ENCODE results near the gene DCAF7.

DCAF7 gene

DNA sequence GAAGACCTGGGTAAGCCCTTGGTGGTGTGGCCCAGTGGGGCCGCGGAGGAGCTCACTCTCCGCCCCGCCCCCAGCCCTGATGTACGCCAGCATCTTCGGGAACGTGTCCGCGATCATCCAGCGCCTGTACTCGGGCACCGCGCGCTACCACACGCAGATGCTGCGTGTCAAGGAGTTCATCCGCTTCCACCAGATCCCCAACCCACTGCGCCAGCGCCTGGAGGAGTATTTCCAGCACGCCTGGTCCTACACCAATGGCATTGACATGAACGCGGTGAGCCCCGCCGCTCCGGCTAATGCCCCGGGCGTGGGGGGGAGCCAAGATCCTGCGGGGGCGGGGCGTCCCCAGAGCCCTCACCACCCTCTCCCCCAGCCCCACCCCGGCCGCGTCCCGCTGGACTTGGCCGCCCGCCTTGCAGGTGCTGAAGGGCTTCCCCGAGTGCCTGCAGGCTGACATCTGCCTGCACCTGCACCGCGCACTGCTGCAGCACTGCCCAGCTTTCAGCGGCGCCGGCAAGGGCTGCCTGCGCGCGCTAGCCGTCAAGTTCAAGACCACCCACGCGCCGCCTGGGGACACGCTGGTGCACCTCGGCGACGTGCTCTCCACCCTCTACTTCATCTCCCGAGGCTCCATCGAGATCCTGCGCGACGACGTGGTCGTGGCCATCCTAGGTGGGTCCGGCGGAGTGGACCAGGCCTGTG lies 12.1 kb upstream of the DCAF7 start:
- TF ChIP-seq, protein P1, sequence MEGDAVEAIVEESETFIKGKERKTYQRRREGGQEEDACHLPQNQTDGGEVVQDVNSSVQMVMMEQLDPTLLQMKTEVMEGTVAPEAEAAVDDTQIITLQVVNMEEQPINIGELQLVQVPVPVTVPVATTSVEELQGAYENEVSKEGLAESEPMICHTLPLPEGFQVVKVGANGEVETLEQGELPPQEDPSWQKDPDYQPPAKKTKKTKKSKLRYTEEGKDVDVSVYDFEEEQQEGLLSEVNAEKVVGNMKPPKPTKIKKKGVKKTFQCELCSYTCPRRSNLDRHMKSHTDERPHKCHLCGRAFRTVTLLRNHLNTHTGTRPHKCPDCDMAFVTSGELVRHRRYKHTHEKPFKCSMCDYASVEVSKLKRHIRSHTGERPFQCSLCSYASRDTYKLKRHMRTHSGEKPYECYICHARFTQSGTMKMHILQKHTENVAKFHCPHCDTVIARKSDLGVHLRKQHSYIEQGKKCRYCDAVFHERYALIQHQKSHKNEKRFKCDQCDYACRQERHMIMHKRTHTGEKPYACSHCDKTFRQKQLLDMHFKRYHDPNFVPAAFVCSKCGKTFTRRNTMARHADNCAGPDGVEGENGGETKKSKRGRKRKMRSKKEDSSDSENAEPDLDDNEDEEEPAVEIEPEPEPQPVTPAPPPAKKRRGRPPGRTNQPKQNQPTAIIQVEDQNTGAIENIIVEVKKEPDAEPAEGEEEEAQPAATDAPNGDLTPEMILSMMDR (IDR thresholded peaks at IDR 0.05; ENCODE audit: low read depth, low read length, missing control alignments): no peak
- H3K4me3 ChIP-seq (replicated peaks; ENCODE audit: low read depth, low read length): no peak overlapping the region; the same call in 1 of the 2 replicates
- no peak for DNase-seq (ENCODE audit: extremely low read depth, low read depth)

DNA sequence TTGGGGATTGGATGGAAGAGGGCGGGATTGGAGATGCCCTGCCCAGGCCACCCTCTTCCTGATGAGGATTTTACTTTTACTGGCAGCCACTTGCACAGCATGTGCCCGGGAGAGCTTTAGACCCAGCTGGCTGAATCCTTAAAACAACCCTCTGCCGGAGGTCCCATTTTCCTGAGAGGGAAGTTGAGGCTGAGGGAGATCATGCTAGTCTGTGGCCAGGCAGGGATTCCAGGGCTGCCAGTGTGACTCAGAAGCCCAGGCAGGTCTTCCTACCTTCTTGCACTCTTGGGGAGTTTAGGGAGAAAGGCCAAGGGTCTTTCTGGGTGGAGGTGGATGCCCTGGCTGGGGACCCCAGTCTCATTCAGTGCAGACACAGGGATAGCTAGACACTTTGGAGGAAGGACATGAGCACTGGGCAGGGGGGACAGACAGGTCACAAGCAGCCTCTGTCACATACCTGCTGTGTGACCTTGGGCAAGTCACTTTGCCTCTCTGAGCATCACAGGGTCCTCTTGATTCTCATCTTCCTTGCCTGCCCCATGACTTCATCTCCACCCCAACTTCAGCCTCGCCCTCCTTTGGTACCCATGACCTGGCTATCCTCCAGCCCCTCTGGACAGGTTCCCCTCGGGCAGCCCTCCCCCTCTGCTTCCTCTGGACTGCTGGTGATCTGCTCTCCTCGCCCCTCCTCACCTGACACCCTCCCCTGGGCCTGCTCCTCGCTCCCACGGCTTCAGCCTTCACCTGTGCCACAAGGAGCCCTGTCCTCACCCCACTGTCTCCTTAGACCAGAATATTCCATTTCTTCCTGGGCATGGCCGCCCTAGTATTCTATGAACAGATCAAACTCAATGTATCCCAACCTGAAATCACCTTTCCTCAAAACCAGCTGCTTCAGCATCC lies 11.3 kb upstream of the DCAF7 start:
- no peak overlapping the region for H3K4me3 ChIP-seq (replicated peaks; ENCODE audit: low read depth, low read length)
- TF ChIP-seq, protein P1 (IDR thresholded peaks at IDR 0.05; ENCODE audit: low read depth, low read length, missing control alignments): no peak
- no peak for DNase-seq (ENCODE audit: extremely low read depth, low read depth)

DNA sequence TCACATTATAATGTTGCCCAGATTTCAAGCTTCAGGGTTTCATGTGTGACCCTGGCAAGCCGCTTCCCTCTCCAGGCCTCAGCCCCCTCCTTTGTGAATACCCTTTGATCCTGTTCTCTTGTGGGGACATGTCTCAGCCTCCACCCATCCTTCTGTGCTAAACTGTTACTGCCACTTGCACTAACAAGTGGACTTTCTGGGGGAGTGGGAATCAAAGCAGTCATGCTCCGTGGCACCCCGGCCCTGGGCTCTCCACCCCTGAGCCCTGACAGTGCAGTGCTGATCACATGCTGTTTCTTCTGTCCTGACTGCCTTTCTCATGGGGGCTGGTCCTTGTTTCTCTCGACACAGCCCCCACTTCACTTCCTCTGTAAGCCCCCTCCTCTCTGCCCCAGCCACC lies 9.7 kb upstream of the DCAF7 start:
- DNase-seq (ENCODE audit: extremely low read depth, low read depth): no peak
- TF ChIP-seq, protein P1 (IDR thresholded peaks at IDR 0.05; ENCODE audit: low read depth, low read length, missing control alignments): no peak
- no peak overlapping the region for H3K4me3 ChIP-seq (replicated peaks; ENCODE audit: low read depth, low read length)

DNA sequence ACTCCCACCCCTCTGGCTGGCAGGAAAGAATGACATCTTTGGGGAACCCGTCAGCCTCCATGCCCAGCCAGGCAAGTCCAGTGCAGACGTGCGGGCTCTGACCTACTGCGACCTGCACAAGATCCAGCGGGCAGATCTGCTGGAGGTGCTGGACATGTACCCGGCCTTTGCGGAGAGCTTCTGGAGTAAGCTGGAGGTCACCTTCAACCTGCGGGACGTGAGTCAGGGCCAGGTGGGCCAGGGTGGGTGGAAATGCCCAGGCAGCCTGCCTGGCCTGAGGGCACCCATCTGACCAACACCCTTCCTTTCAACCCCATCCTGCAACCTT lies 8.1 kb upstream of the DCAF7 start:
- H3K4me3 ChIP-seq (replicated peaks; ENCODE audit: low read depth, low read length): no peak overlapping the region
- DNase-seq (ENCODE audit: extremely low read depth, low read depth): no peak

DNA sequence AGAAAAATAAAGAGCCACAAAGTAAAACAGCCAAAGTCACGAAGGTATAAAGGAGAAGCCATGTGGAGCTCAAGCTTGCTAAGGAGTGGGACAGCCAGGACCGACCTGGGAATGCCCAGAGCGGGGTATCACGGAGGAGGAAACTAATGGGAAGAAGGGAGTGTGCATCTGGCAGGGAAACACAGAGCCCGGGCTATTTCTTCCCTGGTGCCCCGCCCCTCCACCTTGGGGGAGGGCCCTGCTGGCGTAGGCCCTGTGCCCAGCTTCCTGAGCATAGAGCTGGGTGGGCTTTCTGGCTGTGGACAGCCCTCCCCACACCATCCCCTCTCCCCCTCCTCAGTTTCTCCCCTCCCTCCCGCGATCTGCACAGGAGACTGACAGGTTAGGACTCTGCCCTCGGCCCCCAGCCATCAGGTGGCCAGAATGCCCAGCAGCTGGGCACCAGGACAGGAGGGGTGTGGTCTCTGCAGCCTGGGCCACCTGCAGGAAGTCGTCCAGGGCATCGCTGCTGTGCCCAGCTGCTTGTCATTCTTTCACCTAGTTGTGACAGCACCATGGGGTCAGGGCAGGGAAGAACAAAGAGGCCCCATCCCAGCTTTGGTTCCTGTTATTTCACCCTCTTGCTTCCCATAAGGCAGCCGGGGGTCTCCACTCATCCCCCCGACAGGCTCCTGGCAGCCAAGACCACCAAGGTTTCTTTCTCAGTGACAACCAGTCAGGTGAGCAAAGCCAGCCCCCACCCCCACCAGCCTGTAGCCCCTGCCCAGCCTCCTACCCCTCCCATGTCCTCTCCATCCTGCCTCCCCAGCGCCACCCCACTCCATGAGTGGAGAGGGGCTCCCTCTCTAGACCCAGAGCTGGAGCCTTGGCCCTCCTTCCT lies 7.1 kb upstream of the DCAF7 start:
- TF ChIP-seq, protein P1 (IDR thresholded peaks at IDR 0.05; ENCODE audit: low read depth, low read length, missing control alignments): no peak
- no peak for DNase-seq (ENCODE audit: extremely low read depth, low read depth)

More for the DNA sequence above, 8.1 kb upstream of the DCAF7 start:
- TF ChIP-seq, protein P1 (IDR thresholded peaks at IDR 0.05; ENCODE audit: low read depth, low read length, missing control alignments): no peak

DNA sequence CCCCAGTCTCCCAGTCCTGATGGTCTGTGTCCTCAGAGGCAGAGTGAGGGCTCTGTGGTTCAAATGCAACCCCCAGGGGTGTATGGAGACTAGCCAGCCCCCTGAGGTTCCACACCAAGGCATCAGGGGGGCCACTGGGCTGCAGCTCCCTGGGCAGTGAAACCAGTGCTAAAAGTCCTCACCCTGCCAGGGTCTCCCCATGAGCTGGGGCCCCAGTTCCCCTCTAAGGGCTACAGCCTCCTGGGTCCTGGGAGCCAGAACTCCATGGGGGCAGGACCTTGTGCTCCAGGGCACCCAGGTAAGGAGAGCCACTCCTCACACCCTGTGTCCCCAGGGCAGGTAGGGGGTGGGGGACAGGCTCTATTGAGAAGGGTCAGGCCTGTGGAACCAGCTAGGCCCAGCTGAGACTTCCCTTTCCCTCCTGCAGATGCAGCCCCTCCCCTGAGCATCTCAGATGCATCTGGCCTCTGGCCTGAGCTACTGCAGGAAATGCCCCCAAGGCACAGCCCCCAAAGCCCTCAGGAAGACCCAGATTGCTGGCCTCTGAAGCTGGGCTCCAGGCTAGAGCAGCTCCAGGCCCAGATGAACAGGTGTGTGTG lies 6.4 kb upstream of the DCAF7 start:
- TF ChIP-seq, protein P1 (IDR thresholded peaks at IDR 0.05; ENCODE audit: low read depth, low read length, missing control alignments): no peak
- no peak overlapping the region for H3K4me3 ChIP-seq (replicated peaks; ENCODE audit: low read depth, low read length)
- no peak for DNase-seq (ENCODE audit: extremely low read depth, low read depth)

More for the DNA sequence above, 7.1 kb upstream of the DCAF7 start:
- no peak overlapping the region for H3K4me3 ChIP-seq (replicated peaks; ENCODE audit: low read depth, low read length)

Data from HFF-Myc (cell line).